AG20443 (cell line): ENCODE results near the gene TMEM221.

Source experiments
- DNase-seq: peaks from one replicate; pipeline ENCODE4 v3.0.0; 2012; ENCODE audit warnings: low spot score, mixed read lengths

The TMEM221 gene

DNA sequence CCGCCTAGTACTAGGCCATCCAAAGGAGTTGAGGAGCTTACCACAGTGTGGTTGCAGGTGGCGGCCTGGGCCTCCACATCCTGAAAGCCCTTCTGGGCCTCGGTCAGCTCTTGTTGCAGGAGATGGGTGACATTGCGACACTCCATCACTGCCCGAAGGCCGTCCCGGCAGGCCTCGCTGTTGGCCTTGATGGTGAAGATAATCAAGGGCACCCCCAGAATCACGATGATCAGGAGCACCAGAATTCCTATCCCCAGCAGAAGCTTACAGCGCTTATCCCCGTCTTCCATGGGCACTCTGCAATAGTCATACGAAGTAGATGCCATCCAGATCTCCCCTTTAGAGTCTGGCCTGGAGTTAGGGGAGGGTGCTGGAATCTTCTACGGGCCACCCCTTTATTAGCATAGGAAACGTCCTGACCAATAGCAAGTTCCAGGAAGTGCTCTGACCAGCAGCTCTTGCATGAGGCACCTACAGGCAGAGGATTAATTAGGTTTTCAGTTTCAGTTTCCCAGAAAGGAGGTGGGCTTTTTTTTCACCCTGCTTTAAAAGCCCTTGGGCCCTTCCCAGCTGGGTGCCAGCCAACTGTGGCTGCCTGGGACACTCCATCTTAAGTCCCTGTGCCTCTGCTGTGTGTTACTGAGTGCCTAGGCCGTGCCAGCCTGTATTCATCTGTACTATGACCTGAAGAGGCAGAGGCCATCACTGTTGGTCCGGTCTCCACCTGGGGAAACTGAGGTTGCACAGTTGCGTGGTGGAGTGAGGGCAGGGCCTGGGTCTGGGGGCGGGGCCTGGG is 43.0 kb downstream of the TMEM221 start, which contains the start of gene BST2:
TSS of gene BST2 (minus strand) at position 381 of the 796 bp plus-strand sequence. CDS start at position 326, 55 bp downstream.
- peak; percentile 64 for DNase-seq

DNA sequence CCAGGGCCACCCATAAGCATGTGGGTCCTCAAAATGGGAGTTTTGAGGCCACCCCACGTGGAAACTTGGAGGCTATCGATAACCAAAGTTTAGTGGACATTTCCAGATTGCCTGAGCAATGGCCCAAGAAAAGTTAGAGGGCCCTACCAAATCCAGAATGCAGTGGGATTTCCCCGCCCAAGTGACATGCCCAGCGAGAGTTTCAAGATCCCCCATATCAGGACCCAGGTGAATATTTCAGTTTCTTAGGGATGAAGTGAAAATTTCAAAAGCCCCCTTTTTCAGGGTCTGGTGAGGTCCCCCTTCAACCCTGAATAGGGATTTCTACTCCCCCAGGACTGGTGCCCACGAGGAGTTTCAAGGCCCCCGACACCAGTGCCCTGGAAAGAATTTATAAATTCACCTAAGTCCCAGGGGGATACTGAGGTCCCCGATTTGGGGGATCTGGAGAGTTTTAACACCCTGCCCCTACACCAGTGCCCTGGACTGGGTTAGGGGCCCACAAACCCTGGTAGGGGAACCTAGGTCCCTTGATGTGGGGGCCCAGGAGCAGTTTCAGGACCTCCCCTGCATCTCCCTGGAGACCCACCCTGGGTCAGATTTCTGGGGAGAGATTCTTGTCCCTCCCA is 43.7 kb downstream of the TMEM221 start:
- DNase-seq = no peak

DNA sequence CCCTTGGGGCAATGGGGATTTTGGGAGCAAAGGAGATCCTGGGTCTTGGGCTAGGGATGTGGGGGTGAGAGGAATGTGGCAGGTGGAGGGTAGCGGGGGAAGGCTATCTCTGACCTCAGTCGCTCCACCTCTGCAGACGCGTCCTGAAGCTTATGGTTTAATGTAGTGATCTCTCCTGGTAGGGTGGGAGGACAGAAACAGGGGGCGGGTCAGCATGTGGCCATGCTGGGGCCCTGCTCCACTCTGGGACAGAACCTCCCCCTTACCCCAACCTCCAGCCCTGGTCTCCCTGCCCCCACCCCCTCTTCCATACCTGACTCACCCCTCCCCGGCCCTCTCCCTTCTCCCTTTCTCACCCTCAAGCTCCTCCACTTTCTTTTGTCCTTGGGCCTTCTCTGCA is 44.5 kb downstream of the TMEM221 start:
- DNase-seq = no peak

DNA sequence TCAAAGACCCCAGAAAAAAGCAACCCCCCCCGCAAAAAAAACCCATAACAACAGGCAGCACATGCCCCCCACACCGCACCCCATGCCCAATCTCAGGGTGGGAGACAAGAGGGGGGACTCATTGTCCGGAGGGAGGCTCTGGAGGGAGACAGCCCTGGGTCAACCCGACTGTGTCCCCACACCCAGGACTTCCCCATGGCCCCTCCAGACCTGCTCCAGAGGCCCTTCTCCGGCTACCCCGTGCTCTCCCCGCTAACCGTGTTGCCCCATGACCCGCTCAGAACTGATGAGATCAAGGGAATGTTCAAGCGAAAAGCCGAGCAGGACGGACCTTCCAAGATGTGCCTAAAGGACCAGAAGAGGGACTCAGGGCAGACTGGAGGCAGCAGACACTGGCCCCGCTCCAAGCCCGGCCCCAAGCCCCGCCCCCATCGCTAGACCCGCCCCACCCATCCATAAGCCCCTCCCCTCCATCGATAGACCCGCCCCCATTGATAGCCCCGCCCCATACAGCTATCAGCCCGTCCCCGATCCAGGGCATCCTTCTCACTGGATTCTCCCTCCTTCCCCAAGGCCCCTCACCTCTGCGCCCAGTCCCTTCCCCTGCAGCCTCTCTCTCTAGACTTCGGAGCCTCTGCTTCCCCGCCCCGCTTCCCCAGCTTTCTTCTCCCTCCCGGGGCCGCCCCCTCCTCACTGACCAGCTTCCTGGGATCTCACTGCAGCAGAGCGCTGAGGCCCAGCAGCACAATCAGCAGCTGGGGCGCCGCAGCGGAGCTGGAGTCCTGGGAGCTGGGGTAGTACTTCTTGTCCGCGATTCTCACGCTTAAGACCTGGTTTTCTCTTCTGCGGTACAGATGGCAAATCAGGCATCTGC is 45.2 kb downstream of the TMEM221 start:
- peak; percentile 76 for DNase-seq

GRCh38 chr19:17401628-17402027 is 46.8 kb downstream of the TMEM221 start:
- DNase-seq = no peak

DNA sequence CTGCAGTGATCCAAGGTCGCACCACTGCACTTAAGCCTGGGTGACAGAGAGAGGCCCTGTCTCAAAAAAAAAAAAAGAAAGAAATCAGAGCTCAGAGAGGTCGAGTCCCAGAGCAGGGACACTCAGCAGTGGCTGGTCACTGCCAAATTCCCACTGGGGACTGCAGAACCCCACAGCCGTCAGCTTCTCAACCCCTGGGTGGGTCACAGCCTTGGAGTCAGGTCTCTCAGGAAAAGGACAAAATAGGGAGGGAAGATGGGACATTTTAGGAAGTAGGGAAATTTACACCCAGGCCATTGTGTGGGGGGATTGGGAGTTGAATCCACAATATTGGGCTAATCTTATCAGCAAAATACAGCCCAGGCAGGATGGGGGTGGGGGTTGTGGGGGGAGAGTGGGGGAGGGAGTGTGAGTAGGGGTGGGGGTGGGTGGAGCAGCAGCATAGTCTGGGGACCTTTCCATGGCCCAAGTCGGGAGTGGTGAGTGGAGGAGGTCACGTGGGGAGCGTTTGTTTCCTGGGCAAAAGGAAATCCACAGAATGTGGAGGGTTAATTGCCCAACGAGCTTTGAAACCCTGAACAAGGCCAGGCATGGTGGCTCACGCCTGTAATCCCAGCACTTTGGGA is 49.5 kb downstream of the TMEM221 start:
- no peak for DNase-seq

GRCh38 chr19:17394891-17395415 is 53.5 kb downstream of the TMEM221 start:
- DNase-seq = peak; percentile 75

DNA sequence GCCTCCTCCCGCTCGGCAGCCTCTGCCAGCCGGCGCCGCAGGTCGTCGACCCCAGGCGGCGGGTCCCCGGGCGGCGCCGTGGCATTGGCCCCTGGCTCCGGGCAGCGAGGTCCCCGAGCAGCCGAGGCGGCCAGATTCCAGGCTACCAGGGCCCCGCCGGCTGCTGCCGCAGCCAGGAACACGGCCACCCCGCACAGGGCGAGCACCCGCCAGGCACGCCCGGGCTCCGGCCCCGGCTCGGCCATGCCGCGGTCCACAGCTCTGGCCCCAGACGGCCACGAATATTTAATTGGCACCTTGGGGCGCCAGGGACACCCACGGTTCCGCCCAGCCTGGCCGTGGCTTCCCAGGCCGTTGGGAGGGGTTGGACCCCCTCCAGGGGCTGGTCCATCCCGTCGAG is 54.6 kb downstream of the TMEM221 start, which contains the start of gene CCDC194:
TSS of gene CCDC194 (minus strand) at position 283 of the 400 bp plus-strand sequence. CDS start at position 245, 38 bp downstream.
- DNase-seq = peak; percentile 8

DNA sequence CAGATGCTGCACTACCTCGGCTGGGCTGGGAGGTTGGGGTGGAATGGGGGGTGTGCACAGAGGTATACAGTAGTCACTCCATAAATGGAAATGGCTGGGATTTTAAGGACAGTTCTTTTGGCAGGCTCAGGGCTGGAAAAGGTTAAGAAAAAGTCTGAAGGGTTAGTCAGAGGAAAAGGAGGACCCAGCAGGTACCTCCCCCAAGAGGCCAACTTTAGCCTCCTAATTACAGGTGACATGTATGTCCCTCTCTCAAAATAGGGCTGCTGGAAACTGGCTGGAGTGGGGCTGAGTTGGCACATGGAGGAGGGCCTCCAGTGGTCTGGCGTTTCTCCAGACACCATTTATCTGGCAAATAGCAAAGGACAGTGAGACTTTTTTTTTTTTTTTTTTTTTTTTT is 55.5 kb downstream of the TMEM221 start:
- no peak for DNase-seq

DNA sequence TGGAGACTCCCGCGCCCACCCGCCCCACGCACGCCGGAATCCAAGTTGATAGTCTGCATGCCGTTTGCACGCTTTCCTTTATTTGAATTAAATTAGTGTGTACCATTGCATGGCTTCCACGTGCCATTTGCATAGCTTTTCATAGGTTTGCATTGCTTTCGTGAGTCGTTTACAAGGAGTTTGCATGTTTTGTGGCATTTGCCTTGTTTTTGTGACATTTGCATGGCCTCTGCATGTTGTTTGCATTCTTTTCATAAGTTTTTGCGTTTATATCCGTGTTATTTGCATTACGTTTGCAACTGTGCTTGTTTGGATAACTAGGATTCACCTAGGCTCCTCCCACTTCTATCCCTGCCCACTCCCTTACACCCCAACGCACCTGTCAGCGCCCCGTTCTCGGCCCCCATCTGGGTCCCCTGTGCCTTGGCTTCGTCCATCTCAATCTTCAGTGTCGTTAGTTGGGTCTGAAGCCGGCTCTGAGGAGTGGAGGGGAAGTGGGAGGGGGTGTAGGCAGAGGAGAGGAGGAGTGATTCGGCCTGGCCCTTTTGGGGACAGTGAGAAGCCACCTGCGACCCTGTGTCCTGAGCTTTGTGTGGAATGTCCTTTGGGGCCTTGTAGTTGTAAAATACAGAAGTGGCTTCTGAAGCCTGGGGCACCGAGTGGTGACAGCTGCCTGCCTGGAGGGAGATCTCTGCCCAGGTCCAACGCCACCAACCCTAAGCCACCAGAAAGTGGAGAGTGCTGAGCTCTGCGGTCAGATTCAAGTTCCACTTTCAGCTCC is 56.9 kb downstream of the TMEM221 start:
- no peak for DNase-seq

- peak; percentile 99 for DNase-seq
Measured at GRCh38 chr19:17390665-17391370, 57.6 kb downstream of the TMEM221 start.

GRCh38 chr19:17389957-17390664 is 58.4 kb downstream of the TMEM221 start:
- DNase-seq = no peak

DNA sequence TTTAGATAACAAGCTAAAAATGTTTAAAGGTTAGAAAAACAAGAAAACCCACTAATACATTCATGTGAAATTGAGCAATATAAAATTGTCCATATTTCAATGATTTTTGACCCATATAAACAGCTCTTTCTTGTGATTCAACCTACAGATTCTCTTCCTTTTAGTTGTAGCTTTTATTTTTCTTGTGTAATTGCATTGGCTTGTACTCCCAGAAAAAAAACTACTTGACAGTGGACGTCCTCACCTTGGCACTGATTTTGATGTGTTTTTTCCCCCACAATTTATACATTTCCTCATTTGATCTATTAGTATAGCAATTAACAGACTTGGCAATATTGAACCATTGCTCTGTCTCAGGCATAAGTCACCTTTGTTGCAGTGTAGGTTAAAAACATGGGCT is 59.2 kb downstream of the TMEM221 start:
- no peak for DNase-seq

DNA sequence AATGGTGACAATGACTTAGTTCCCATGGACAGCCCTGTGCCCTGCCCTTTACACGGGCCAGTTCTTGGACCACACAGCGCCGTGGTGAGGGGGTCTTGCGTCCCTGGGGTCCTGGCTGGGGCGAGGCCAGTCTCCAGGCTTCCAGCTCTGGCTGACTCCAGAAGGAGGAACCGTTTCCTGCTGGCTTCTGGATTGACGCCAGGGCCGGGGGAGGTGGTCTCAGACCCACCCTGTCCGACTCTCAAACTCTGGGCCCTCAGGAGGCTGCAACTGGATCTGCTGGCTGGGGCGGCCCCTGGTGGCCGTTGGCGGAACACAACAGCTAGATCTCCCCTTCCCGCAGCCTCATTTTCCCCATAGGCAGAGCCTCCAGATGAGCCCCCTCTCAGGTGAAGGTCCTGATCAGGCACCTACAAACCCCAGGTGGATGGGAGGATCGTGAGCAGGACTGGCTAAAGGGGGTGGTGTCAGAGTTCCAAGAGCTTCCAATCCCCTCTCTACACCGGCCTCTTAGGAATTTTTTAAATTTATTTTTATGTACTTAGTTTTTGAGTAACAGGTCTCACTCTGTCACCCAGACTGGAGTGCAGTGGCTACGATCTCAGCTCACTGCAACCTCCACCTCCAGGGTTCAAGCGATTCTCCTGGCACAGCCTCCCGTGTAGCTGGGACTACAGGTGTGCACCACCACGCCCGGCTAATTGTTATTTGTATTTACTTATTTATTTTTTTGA is 62.4 kb downstream of the TMEM221 start:
- peak; percentile 83 for DNase-seq
